GM18508 (cell line): ENCODE measurements around the gene CACNA1A.

Experiments used
- ATAC-seq: cut with Tn5 transposase; IDR thresholded peaks from one replicate; pipeline ENCODE4 v1.9.1; 2021; ENCODE audit warnings: moderate number of reproducible peaks; ENCODE audit not compliant: insufficient read depth, unreplicated experiment

The CACNA1A gene

GRCh38 chr19:13328241-13328640 lies 178.0 kb downstream of the CACNA1A start:
- ATAC-seq, result no peak

- ATAC-seq, result no peak
Observed at GRCh38 chr19:13319526-13319925, 186.8 kb downstream of the CACNA1A start.

- ATAC-seq, result no peak
Observed at GRCh38 chr19:13318190-13318589, 188.1 kb downstream of the CACNA1A start.

GRCh38 chr19:13315495-13315894 lies 190.8 kb downstream of the CACNA1A start:
- no peak for ATAC-seq

GRCh38 chr19:13314761-13315160 lies 191.5 kb downstream of the CACNA1A start:
- no peak for ATAC-seq

GRCh38 chr19:13313875-13314274 lies 192.4 kb downstream of the CACNA1A start:
- no peak for ATAC-seq

- no peak for ATAC-seq
Observed at GRCh38 chr19:13309864-13310263, 196.4 kb downstream of the CACNA1A start.

GRCh38 chr19:13303381-13304129 lies 202.7 kb downstream of the CACNA1A start:
- no peak for ATAC-seq

GRCh38 chr19:13302526-13303270 lies 203.6 kb downstream of the CACNA1A start:
- ATAC-seq, result no peak

GRCh38 chr19:13301627-13302334 lies 204.5 kb downstream of the CACNA1A start:
- ATAC-seq, result no peak

- ATAC-seq, result no peak
Observed at GRCh38 chr19:13300421-13301030, 205.8 kb downstream of the CACNA1A start.

- ATAC-seq, result no peak
Observed at GRCh38 chr19:13299838-13300237, 206.4 kb downstream of the CACNA1A start.

- ATAC-seq, result no peak
Observed at GRCh38 chr19:13298565-13299481, 207.5 kb downstream of the CACNA1A start.

GRCh38 chr19:13297023-13297422 lies 209.3 kb downstream of the CACNA1A start:
- ATAC-seq, result no peak

- no peak for ATAC-seq
Observed at GRCh38 chr19:13294812-13295567, 211.3 kb downstream of the CACNA1A start.

- no peak for ATAC-seq
Observed at GRCh38 chr19:13291913-13292312, 214.4 kb downstream of the CACNA1A start.

GRCh38 chr19:13290741-13291140 lies 215.5 kb downstream of the CACNA1A start:
- no peak for ATAC-seq

GRCh38 chr19:13289295-13289694 lies 217.0 kb downstream of the CACNA1A start:
- no peak for ATAC-seq
